AG04449 (cell line): ENCODE measurements around the gene FLRT1.

Experiments used
- CTCF ChIA-PET: fragments of 350-600 bp; formaldehyde crosslinking; extraction: SDS; loops from one replicate; lab custom pipeline; 2021; ENCODE audit warnings: antibody characterized with exemption; lab: Yijun Ruan, JAX
- POLR2A ChIA-PET: fragments of 400-600, 350-600 bp; formaldehyde crosslinking; extraction: SDS; loops from one replicate; lab custom pipeline; 2020; ENCODE audit warnings: antibody characterized with exemption, inconsistent platforms; lab: Yijun Ruan, JAX
- DNase-seq: peaks from one replicate; pipeline ENCODE4 v3.0.0-alpha.2; 2010; ENCODE audit warnings: low read depth, low spot score
- H3K4me3 ChIP-seq: 2 replicates; pipeline ENCODE4 v1.5.1; 2011; ENCODE audit warnings: low read depth, mild to moderate bottlenecking, control low read depth, low read length
- TF ChIP-seq, protein P1 (sequence below): IDR thresholded peaks from one replicate; pipeline ENCODE4 v1.5.1; 2011; ENCODE audit warnings: mild to moderate bottlenecking, moderate library complexity, low read length, control low read depth, inconsistent platforms; ENCODE audit not compliant: insufficient read depth; ENCODE audit errors: missing control alignments

The FLRT1 gene

DNA sequence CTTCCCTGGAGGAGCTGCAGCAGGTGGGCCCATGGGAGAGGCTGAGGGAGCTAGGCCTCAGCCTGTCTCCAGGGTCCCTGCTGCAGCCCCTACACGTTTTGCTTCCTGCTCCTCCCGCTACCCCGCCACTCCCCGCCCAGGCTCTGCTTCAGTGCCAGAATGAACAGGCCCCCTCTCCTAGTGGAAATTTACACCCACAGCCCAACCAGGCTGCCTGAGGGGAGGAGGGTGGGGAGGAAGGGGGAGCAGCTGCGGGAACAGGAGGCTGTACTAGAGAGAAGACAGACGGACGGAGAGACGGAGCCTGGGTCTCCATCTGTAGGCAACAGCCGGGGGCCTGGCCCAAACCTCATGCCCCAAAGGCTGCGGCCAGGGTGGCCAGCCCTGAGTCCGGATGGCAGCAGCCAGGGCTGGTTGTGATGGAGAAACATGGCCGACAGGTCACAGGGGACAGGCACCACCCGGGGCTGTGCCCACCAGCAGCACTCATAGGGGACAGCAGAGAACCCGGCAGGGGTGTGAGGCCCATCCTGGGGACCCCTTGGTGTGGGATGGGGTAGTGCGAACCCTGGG lies 20.6 kb downstream of the FLRT1 start:
- CTCF ChIA-PET: interaction anchor here (0.9 to 1.7 kb wide), 2 partner anchors 22 to 93 kb away, joined by 4 to 5 read pairs; no protein-coding TSS in a partner anchor
- no peak for DNase-seq

DNA sequence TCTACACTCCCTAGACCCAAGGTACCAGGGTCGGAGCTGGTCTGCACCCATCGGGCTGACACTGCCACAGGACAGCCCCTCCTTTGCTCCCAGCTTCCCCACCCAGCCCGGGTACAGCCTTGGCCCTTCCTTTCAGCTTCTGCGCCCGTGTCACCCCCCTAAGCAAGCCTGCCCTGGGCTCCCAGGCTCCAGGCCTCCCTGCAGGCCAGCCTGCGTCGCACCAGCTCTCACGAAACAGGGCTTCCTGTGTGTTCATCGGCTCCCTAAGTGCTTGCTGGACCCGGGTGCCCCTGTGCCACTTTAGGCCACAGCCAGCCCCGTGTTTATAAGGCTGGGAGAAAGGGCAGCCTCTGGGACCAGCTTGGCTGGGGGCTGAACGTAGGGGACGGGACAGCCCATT lies 21.1 kb downstream of the FLRT1 start:
- TF ChIP-seq, protein P1, sequence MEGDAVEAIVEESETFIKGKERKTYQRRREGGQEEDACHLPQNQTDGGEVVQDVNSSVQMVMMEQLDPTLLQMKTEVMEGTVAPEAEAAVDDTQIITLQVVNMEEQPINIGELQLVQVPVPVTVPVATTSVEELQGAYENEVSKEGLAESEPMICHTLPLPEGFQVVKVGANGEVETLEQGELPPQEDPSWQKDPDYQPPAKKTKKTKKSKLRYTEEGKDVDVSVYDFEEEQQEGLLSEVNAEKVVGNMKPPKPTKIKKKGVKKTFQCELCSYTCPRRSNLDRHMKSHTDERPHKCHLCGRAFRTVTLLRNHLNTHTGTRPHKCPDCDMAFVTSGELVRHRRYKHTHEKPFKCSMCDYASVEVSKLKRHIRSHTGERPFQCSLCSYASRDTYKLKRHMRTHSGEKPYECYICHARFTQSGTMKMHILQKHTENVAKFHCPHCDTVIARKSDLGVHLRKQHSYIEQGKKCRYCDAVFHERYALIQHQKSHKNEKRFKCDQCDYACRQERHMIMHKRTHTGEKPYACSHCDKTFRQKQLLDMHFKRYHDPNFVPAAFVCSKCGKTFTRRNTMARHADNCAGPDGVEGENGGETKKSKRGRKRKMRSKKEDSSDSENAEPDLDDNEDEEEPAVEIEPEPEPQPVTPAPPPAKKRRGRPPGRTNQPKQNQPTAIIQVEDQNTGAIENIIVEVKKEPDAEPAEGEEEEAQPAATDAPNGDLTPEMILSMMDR: no peak
- H3K4me3 ChIP-seq: no peak overlapping the region
- ChIA-PET CTCF (interaction anchor here (0.9 to 1.7 kb wide), 2 partner anchors 23 to 93 kb away, joined by 4 to 5 read pairs; no protein-coding TSS in a partner anchor), POLR2A (no interaction called here)
- no peak for DNase-seq

More for the DNA sequence above, 20.6 kb downstream of the FLRT1 start:
- TF ChIP-seq, protein P1: no peak
- POLR2A ChIA-PET: no interaction called here
- H3K4me3 ChIP-seq: no peak overlapping the region

GRCh38 chr11:64057890-64058289 lies 22.2 kb downstream of the FLRT1 start:
- POLR2A ChIA-PET: no interaction called here
- CTCF ChIA-PET: interaction anchor here (1.2 to 1.7 kb wide), 2 partner anchors 15 to 24 kb away, joined by 4 to 5 read pairs; no protein-coding TSS in a partner anchor
- TF ChIP-seq, protein P1: no peak
- no peak overlapping the region for H3K4me3 ChIP-seq
- no peak for DNase-seq

- ChIA-PET POLR2A (no interaction called here), CTCF (interaction anchor here (0.7 to 1.2 kb wide), 3 partner anchors 16 to 58 kb away, joined by 3 to 4 read pairs (median 3); no protein-coding TSS in a partner anchor)
- TF ChIP-seq, protein P1: no peak
- no peak overlapping the region for H3K4me3 ChIP-seq
- DNase-seq: no peak
Observed at GRCh38 chr11:64058494-64058893, 22.8 kb downstream of the FLRT1 start.

DNA sequence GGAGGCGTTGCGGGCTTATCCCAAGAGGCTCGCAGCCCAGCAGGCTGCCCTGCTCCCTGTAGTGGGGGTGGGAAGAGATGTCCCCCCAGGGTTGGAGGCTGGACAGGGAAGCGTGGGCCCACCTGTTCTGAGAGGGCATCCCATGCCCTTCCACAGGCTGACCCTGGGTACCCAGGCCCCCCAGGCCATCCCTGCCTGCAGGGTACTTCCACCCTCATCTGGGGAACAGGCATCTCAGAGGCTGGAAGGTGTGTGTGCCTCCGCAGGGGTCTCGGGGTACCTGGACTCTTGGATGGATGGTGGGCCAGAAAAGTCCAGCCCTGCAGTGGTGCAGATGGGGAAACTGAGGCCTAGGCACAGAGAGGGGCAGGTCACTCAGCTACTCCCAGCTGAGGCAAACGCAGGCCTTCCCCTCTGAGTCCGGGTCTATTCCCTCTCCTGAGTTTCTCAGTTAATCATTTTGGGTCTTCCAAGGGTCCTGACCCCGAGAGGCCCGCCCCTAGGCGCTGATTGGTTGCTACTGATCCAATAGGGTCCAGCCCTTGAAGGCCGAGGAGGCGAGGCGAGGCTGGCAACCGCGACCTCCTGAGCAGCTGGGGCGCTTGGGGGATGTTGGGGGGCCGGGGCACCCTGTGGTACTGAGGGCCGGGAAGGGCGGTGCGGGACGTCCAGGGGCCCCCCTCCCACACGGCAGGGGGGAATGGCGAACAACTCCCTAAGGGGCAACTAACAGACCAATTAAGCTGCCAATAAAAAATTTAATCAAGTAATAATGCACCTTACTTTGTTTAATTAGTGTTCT lies 23.8 kb downstream of the FLRT1 start:
- POLR2A ChIA-PET: no interaction called here
- H3K4me3 ChIP-seq: no peak overlapping the region
- CTCF ChIA-PET: interaction anchor here (1.1 to 1.2 kb wide), 2 partner anchors 17 to 34 kb away, joined by 3 to 4 read pairs; no protein-coding TSS in a partner anchor
- no peak for DNase-seq
- TF ChIP-seq, protein P1: no peak
